NCI-H2227 (cell line): ENCODE measurements around the gene TMEM42.
"Not testable (repeated sequence)": the region's sequence is repeated elsewhere in the genome, so short reads cannot be mapped to it uniquely, and the experiment has no call there.

Source experiments
- DNase-seq: peaks from one replicate; lab custom pipeline; 2025; ENCODE audit not compliant: unreplicated experiment; lab: John Stamatoyannopoulos, UW

The TMEM42 gene

GRCh38 chr3:44861412-44862225 is at the start of gene TMEM42:
Gene TMEM42 (plus strand): TSS chr3:44861912. CDS start chr3:44861925, 13 bp downstream.
- DNase-seq: peak; percentile 93

GRCh38 chr3:44814751-44815150 is 47.0 kb upstream of the TMEM42 start:
- no peak for DNase-seq

GRCh38 chr3:44816334-44816733 is 45.4 kb upstream of the TMEM42 start:
- DNase-seq: not testable (repeated sequence)

- DNase-seq: not testable (repeated sequence)
These were observed 40.5 kb upstream of the TMEM42 start for GRCh38 chr3:44821206-44821605.

- no peak for DNase-seq
These were observed 36.3 kb upstream of the TMEM42 start for GRCh38 chr3:44825264-44825925.

- no peak for DNase-seq
These were observed 34.5 kb upstream of the TMEM42 start for GRCh38 chr3:44827196-44827595.

- DNase-seq: no peak
These were observed 30.5 kb upstream of the TMEM42 start for GRCh38 chr3:44831232-44831631.

GRCh38 chr3:44832032-44832431 is 29.7 kb upstream of the TMEM42 start:
- DNase-seq: no peak

GRCh38 chr3:44832965-44833364 is 28.7 kb upstream of the TMEM42 start:
- no peak for DNase-seq

- no peak for DNase-seq
These were observed 28.3 kb upstream of the TMEM42 start for GRCh38 chr3:44833394-44833793.

GRCh38 chr3:44835684-44836083 is 26.0 kb upstream of the TMEM42 start:
- DNase-seq: no peak

GRCh38 chr3:44842376-44842775 is 19.3 kb upstream of the TMEM42 start:
- no peak for DNase-seq

- no peak for DNase-seq
These were observed 15.9 kb upstream of the TMEM42 start for GRCh38 chr3:44845528-44846520.

- no peak for DNase-seq
These were observed 13.1 kb upstream of the TMEM42 start for GRCh38 chr3:44848634-44849033.

- DNase-seq: not testable (repeated sequence)
These were observed 5.0 kb upstream of the TMEM42 start for GRCh38 chr3:44856663-44857062.

- no peak for DNase-seq
These were observed 1.6 kb upstream of the TMEM42 start for GRCh38 chr3:44860117-44860516.

- DNase-seq: peak; percentile 48
These were observed 520 bp downstream of the TMEM42 start for GRCh38 chr3:44862226-44862637.

GRCh38 chr3:44865272-44866035 is 3.7 kb downstream of the TMEM42 start:
- DNase-seq: peak; percentile 35

- DNase-seq: no peak
These were observed 5.9 kb downstream of the TMEM42 start for GRCh38 chr3:44867421-44868111.
